B cell (primary cell): ENCODE results near the gene LCP1.

ENCODE experiments used
- EZH2 ChIP-seq: IDR thresholded peaks from 2 replicates; pipeline ENCODE4 v1.6.1; 2012; ENCODE audit warnings: borderline replicate concordance, low read depth, mild to moderate bottlenecking, moderate library complexity, low read length; ENCODE audit not compliant: insufficient read depth, poor library complexity, severe bottlenecking
- TF ChIP-seq, protein P1 (sequence below): fragments of 200-600 bp; IDR thresholded peaks from one replicate; pipeline ENCODE4 v1.8.0; 2022; ENCODE audit warnings: antibody characterized with exemption, mild to moderate bottlenecking

DNA sequence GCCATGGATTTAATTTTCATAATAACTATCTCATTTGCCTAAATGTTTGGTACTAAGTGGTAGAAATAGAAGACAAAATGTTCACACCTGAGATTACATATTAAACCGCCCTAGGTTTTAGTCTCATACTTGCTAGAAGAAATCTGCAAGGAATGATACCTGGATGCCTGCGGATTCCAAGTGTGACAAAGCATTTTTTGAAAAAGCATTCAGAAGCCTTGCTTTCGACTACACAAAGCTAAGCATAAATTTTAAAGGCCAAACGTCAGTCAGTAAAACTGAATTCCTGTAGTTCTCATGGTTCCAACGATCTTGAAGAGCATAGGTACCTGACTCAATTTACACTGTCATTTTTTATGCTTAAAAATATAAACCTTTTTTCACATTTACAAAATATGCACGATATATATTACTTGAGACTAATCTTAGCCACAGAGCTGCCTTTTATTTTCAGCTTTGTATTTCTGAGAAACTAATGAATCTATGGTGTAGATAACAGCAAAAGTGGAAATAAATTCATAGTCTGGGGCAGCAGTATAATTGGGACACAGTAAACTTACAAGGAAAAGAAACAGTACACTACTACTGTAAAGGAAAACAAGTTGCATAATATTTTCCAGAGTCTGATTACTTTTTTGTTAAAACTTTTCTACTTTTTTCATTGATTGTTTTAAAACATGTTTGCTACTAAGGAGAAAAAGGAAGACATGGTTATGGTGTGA is 28.5 kb upstream of the LCP1 start:
- TF ChIP-seq, protein P1, sequence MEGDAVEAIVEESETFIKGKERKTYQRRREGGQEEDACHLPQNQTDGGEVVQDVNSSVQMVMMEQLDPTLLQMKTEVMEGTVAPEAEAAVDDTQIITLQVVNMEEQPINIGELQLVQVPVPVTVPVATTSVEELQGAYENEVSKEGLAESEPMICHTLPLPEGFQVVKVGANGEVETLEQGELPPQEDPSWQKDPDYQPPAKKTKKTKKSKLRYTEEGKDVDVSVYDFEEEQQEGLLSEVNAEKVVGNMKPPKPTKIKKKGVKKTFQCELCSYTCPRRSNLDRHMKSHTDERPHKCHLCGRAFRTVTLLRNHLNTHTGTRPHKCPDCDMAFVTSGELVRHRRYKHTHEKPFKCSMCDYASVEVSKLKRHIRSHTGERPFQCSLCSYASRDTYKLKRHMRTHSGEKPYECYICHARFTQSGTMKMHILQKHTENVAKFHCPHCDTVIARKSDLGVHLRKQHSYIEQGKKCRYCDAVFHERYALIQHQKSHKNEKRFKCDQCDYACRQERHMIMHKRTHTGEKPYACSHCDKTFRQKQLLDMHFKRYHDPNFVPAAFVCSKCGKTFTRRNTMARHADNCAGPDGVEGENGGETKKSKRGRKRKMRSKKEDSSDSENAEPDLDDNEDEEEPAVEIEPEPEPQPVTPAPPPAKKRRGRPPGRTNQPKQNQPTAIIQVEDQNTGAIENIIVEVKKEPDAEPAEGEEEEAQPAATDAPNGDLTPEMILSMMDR, result no peak
- TF ChIP-seq EZH2, result no peak
